ENCODE measurements around the gene RAB11FIP5.

DNA sequence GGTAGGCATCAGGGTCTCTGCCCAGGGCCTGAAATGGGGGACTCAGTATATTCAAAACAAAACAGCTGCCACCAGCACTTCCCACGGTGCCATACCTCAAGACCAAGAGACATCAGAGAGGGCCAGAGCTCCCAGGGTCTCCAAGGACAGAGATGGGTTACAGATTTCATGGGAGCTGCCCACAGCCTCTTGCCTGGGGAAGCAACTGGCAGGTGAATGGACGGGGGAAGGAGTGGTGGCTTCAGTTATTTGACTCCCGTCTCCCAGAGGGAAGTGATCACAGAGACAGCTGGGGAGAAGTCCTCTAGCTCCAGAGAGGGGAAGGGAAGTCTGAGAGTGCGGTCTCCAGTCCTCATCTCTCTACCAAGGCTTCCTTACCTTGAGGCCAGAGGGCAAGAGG is 25.4 kb downstream of the RAB11FIP5 start:
- TF ChIP-seq, protein P1, sequence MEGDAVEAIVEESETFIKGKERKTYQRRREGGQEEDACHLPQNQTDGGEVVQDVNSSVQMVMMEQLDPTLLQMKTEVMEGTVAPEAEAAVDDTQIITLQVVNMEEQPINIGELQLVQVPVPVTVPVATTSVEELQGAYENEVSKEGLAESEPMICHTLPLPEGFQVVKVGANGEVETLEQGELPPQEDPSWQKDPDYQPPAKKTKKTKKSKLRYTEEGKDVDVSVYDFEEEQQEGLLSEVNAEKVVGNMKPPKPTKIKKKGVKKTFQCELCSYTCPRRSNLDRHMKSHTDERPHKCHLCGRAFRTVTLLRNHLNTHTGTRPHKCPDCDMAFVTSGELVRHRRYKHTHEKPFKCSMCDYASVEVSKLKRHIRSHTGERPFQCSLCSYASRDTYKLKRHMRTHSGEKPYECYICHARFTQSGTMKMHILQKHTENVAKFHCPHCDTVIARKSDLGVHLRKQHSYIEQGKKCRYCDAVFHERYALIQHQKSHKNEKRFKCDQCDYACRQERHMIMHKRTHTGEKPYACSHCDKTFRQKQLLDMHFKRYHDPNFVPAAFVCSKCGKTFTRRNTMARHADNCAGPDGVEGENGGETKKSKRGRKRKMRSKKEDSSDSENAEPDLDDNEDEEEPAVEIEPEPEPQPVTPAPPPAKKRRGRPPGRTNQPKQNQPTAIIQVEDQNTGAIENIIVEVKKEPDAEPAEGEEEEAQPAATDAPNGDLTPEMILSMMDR (IDR thresholded peaks at IDR 0.05; ENCODE audit: low read depth, low read length) = no peak
- TF ChIP-seq POLR2A (IDR thresholded peaks at IDR 0.05; ENCODE audit: extremely low read depth, insufficient read length) = no peak
- no peak for TF ChIP-seq MYC (IDR thresholded peaks at IDR 0.05; ENCODE audit: low read depth, low read length)
- TF ChIP-seq, protein P2, sequence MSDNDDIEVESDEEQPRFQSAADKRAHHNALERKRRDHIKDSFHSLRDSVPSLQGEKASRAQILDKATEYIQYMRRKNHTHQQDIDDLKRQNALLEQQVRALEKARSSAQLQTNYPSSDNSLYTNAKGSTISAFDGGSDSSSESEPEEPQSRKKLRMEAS (IDR thresholded peaks at IDR 0.05; ENCODE audit: low read depth, low read length) = no peak

All from NB4 (cell line).